GM19468 (cell line): ENCODE data around the gene GABRR2.
"Not testable (repeated sequence)": the region's sequence is repeated elsewhere in the genome, so short reads cannot be mapped to it uniquely, and the experiment has no call there.

Experiments used
- ATAC-seq: cut with Tn5 transposase; IDR thresholded peaks from one replicate; pipeline ENCODE4 v1.9.1; 2021; ENCODE audit warnings: mild to moderate bottlenecking, moderate library complexity, moderate number of reproducible peaks; ENCODE audit not compliant: unreplicated experiment; ENCODE audit errors: extremely low read depth

The GABRR2 gene

DNA sequence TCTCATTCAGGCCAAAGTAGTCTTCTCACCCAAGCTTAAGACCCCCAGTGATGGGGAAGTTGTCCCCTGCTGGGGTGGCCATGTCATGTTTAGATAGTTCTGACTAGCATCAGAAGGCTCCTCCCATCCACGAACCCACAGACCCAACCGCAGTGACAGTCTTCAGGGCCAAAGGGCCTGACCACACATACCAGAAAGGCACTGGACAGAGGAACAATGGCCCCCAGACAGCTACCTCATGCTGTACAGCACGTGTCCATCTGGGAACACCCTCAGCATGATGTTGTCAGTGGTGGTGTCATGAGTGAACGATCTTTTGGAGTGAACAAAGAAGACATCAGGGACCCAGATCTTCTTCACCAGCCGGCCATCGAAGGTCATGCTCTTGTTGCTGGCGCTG lies 46.3 kb downstream of the GABRR2 start:
- no peak for ATAC-seq

GRCh38 chr6:89267918-89268317 lies 47.2 kb downstream of the GABRR2 start:
- ATAC-seq = no peak

DNA sequence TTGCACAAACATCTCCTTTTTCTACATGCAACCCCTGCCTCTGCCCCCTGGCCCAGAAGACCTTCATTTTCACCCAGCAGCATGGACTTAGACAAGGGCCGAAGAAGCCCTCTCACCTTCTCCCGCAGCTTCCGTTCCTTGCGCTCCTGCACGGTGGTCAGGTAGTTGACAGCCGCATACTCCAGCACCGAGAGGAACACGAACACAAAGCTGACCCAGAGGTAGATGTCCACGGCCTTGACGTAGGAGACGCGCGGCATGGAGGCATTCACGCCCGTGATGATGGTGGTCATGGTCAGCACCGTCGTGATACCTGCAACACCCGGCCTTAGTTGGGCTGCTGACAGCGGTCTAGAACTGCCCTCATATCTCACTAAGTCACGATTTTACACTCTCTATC lies 50.8 kb downstream of the GABRR2 start:
- ATAC-seq = no peak

GRCh38 chr6:89260832-89261231 lies 54.3 kb downstream of the GABRR2 start:
- ATAC-seq = no peak

GRCh38 chr6:89260310-89260709 lies 54.8 kb downstream of the GABRR2 start:
- no peak for ATAC-seq

GRCh38 chr6:89258912-89259311 lies 56.2 kb downstream of the GABRR2 start:
- no peak for ATAC-seq

DNA sequence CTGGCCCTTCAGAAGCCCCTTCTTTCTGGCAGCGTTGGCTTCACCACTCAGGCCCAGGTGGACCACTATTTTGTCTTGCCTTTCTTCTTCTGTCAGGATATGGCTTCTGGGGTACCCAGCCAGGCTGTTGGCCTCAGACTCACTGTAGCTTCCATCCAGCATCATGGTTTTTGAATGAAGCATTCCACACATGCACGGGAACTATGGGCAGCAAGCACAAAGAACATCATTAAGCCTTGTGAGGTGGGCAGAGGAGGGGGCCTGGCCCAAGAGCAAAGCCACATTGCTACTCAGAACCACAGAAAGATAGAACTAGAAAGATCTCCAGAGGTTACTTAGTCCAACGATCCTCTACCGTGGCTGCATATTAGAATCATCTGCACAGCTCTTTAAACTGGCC lies 57.3 kb downstream of the GABRR2 start:
- no peak for ATAC-seq

DNA sequence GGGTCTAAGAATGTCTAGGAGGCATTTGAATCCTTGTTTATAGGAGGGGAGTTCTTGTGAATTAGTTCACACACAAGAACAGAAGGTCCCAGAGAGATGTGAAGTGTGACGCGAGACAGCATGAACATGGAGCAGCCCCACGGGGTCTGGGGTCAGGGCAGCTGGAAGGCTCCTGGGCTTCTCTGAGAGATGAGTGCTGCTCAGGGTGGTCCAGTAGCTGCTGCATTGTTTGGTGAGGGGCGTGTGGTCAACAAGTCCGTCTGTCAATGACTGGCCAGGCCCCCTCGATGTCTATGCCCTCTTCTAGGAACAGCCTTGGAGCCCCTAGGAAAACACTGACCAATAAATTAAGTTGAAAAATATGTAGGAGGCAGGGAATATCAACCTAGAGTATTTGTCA lies 57.8 kb downstream of the GABRR2 start:
- ATAC-seq = no peak

- ATAC-seq = no peak
Measured at GRCh38 chr6:89255417-89255816, 59.7 kb downstream of the GABRR2 start.

DNA sequence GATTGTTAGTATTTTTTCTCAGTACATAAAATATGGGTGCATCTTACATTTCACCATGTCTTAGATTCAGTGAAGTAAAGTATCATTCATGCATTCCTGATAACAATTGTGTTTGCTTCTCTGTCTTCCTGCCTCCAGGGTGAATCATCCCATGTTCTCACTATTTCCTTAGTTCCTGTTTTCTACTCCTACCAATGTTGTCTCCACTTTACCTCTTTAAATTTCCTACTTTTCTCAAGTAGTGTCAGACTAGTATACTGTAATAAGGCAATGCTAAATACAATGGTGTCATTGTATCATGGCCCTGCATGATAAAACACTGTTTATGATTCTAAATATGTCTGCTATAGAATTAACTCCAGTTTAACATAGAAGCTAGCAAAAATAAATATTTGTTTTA lies 60.5 kb downstream of the GABRR2 start:
- no peak for ATAC-seq

DNA sequence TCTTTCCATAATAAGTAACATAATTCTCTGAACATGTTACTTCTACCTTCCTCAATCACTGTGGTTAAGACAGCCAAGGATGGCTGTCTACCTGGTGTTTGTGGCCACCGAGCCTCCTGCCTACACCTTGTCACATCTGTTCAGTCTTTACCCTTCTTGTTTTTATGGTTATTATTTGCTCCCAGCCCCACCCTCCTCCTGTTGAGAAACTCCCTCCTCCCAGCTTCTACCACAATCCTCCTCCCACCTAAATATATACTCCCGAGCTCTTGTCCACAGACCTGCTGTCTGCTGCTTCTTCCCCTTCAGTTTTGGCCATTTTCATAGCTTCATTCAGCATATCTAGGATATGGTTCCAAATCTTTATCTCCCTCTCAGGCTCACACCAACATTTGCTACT lies 62.2 kb downstream of the GABRR2 start:
- no peak for ATAC-seq

DNA sequence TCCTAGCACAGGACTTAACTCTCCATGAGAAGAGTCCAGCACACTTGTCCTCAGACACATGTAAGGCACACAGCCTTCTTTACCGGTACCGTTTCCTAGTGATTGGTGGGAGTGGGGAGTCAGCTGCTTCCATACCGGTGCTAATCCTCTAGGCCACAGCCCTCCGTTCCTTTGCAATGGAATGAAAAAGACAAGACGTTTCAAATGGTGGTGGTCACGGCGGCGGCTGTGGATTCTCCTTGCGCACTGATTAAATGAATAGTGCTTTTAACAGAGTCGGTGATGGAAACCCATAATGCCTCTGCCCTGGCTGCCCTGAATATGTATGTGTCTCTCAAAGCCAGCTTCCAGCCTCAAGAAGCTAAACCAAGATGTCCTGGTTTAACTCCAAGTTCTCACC lies 63.1 kb downstream of the GABRR2 start:
- no peak for ATAC-seq

GRCh38 chr6:89251170-89251569 lies 63.9 kb downstream of the GABRR2 start:
- ATAC-seq = no peak

GRCh38 chr6:89250239-89250638 lies 64.9 kb downstream of the GABRR2 start:
- no peak for ATAC-seq

DNA sequence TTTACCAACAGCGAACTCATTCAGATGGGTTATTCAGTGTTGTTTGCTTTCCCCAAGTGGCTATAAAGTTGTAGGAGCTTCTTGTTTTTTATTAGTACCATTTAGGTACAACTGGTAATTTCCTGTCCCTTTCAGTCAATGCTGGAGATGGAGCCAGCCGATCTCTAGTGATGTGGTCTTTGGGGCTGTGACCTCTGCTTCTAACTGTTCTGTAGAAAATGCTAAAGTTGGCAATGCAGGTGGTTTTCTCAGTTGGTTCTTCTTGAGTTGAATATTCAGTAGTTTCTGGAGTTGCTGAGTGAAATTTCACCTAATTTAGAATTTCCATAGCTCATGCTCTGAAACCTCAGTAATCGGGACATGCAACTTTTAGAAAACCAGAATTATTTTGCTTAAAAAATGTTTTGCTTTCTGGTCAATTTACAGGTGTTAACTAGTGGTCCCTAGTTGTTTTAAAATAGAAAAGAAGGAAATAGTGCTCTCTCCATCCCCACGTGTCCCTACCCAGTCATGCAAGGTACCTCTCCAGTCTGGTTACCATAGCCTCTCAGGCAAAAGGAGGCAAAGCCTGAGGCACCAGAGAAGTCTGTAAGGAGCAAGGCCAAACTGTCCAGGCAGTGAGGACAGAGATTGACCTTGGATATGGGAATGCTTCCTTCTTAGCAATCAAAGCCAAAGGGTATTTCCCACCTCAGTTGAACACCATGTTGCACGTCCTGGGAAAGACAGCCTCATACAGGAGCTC lies 70.7 kb downstream of the GABRR2 start:
- no peak for ATAC-seq

DNA sequence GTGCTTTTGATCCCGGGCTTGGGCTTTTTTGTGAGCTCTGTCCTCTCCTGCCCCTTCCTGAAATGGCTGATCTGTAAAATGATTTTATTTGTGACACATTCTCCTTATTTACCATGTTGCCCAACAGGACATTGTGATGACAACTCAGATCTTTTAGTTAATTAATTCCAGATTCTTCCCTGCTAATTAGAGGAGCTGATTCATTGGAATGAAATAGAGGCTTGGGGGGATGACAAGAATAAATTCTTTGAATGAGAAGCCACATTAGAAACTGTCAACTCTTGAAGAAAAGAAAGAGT lies 71.8 kb downstream of the GABRR2 start:
- no peak for ATAC-seq

- ATAC-seq = no peak
Measured at GRCh38 chr6:89242574-89243330, 72.3 kb downstream of the GABRR2 start.

GRCh38 chr6:89239338-89239737 lies 75.8 kb downstream of the GABRR2 start:
- ATAC-seq = no peak

DNA sequence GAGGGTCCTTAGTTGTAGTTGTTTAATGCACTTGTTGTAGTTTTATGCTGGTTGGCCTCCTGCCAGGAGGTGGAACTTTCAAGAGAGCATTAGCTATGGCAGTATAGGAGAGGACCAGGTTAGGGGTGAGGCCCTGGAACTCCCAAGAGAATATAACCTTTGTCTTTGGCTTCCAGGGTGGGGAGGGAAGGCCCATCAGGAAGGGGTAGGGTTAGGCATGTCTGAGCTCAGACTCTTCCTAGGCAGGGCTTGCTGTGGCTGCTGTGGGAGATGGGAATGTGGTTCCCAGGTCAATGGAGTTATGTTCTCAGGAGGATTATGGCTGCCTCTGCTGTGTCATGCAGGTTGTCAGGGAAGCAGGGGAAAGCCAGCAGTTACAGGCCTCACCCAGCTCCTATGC lies 77.9 kb downstream of the GABRR2 start:
- ATAC-seq = no peak

DNA sequence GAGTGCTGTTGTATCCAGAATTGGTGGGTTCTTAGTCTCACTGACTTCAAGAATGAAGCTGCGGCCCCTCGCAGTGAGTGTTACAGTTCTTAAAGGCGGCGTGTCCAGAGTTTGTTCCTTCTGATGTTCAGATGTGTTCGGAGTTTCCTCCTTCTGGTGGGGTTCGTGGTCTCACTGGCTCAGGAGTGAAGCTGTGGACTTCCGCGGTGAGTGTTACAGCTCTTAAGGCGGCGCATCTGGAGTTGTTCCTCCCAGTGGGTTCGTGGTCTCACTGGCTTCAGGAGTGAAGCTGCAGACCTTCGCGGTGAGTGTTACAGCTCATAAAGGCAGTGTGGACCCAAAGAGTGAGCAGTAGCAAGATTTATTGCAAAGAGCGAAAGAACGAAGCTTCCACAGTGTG lies 81.5 kb downstream of the GABRR2 start:
- ATAC-seq = not testable (repeated sequence)

DNA sequence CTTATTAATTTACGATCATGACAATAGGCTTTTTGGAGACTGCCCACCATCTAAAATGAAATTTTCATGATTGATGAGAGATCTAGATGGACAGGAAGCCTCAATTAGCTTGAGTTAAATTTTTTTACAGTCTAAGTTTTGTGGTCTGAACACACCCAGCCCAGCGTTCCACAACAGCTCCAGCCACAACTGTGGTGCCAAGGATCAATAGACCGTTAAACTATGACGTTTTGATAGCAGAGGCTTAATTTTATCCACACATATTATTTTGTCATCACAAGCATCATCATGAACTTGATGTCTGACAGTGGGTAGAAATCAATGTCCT lies 92.4 kb downstream of the GABRR2 start:
- no peak for ATAC-seq
